Right lobe of liver (tissue), 4 donors: ENCODE measurements around the gene PDZD2.

ENCODE experiments used
- POLR2A ChIP-seq: fragments of 450-650 bp; IDR thresholded peaks from one replicate; pipeline ENCODE4 v1.6.1; 2017; ENCODE audit warnings: antibody characterized with exemption, mild to moderate bottlenecking
- TF ChIP-seq, protein P1 (sequence below), 4 donors: fragments of 200-600 bp in 3 of 4; fragments of 450-650 bp in 1 of 4; IDR thresholded peaks; one replicate each; pipeline versions ENCODE4 v1.5.1 to v1.8.0; 2016 to 2022; ENCODE audit warnings: antibody characterized with exemption in 4 of 4, mild to moderate bottlenecking in 2 of 4
- donor health status: DM: no; HTN: no; CAD: no.
- donor health status: DM: no; HTN: no; CAD: no.
- donor health status: DM: no; HTN: yes; CAD: no.

DNA sequence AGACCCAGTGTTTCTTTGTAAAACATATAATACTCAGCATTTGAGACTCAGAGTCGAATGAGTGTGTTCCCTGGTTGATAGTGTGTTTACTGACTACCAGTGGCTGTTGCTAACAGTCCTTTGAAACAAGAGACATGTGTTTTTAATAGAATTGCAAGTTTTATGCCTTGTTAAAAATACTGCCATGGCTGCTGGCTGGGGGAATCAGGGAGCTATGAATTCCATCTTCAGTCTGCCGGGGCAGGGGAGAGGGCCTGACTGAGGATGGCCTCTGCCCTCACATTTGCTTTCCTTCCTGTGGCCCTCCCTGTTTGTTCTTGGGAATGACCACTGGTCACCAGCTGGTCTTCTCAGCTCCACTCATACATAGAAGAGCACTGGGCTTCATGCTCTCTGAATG, 63.8 kb downstream of the PDZD2 start:
- TF ChIP-seq, protein P1, sequence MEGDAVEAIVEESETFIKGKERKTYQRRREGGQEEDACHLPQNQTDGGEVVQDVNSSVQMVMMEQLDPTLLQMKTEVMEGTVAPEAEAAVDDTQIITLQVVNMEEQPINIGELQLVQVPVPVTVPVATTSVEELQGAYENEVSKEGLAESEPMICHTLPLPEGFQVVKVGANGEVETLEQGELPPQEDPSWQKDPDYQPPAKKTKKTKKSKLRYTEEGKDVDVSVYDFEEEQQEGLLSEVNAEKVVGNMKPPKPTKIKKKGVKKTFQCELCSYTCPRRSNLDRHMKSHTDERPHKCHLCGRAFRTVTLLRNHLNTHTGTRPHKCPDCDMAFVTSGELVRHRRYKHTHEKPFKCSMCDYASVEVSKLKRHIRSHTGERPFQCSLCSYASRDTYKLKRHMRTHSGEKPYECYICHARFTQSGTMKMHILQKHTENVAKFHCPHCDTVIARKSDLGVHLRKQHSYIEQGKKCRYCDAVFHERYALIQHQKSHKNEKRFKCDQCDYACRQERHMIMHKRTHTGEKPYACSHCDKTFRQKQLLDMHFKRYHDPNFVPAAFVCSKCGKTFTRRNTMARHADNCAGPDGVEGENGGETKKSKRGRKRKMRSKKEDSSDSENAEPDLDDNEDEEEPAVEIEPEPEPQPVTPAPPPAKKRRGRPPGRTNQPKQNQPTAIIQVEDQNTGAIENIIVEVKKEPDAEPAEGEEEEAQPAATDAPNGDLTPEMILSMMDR (IDR thresholded peaks at IDR 0.05) = no peak
- TF ChIP-seq POLR2A = no peak
